Dedifferentiated amniotic fluid mesenchymal stem cell (primary cell): ENCODE results near the gene C10orf90.

Experiments used
- DNase-seq: peaks from one replicate; pipeline ENCODE4 v3.0.0-alpha.2; 2016; ENCODE audit errors: extremely low spot score

The C10orf90 gene

DNA sequence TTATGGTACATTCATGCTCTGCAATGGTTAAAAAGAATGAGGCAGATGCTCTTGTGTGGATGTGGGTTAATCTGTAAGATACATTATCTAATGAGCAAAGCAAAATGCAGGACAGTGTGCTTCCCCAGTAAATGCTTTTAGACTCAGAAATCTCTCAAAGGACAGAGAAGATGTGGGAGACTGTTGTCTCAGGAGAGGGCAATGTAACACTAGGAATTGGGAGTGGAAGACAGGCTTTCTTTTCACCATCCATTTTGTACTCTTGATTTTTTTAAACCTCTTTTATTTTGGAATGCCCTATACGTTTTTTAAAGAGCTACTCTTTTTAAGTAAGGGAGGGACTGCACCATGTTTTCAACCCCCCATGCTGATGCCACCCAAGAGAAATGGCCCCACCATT lies 204.7 kb downstream of the C10orf90 start:
- DNase-seq, result no peak

DNA sequence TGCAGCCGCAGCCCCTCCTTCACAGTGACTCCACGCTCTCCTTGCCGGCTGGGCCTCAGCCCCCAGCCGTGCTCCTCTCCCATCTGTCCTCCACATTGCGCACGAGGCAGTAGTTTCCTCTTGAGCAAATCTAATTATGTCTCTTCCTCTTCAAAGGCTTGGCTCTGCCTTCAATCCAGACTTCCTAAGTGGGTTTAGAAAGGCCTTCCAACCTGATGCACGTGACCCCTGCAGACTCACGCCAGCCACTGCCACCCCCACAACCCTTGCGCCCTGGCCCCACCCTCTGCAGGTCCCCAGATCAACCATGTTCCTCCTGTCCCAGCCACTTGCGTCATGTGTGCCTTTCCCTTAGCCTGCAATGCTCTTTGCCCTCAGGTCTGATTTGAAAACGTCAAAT lies 207.2 kb downstream of the C10orf90 start:
- no peak for DNase-seq

GRCh38 chr10:126461289-126461940 lies 209.1 kb downstream of the C10orf90 start:
- DNase-seq, result no peak

DNA sequence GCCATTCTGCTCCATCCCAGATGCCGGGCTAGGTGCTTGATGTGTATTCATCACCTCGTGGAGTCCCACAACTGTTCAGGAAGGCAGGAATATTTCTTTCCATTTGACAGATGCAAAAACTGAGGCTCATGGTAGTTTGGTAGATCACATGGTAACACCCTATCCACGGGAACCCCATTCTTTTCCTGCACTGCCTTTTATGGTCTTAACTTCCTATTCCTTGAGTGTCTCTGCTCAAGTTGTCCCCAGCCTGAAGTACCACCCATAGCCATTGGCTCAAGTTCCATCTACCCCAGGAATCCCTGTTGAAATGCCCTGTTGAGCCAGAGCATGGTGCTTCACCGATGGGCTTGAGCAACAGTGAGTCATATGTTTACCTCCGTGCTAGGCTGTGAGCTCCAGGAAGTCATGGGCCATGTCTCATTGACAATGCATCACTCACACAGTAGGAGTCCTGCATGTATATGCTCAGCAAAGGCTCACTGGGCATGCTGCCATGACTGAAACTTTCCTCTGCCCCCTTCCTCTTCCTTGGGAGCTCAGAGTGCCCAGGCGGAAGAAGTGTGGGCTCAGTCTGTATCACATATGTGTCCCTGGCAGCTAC lies 210.5 kb downstream of the C10orf90 start:
- DNase-seq, result no peak

- no peak for DNase-seq
Measured at GRCh38 chr10:126459032-126459831, 211.3 kb downstream of the C10orf90 start.

DNA sequence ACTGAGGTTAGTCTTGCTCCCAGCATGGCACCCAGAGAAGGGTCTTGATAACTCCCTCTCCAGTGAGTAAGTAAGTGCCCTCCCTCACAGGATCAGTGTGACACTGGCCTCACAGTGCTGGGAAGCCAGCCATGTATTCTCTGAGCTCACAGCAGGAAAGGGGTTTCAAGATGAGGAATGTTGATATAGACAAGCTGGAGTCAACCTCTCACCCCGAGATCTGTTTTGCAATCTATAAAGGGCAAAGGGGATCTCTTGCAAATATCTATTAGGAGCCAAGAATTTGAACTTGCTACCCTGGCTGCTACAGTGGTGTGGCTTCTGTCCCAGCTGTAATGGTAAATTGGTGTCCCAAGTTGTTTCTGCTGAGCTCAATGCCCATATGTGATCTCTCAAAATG lies 212.0 kb downstream of the C10orf90 start:
- no peak for DNase-seq

GRCh38 chr10:126456632-126457031 lies 213.9 kb downstream of the C10orf90 start:
- DNase-seq, result no peak

DNA sequence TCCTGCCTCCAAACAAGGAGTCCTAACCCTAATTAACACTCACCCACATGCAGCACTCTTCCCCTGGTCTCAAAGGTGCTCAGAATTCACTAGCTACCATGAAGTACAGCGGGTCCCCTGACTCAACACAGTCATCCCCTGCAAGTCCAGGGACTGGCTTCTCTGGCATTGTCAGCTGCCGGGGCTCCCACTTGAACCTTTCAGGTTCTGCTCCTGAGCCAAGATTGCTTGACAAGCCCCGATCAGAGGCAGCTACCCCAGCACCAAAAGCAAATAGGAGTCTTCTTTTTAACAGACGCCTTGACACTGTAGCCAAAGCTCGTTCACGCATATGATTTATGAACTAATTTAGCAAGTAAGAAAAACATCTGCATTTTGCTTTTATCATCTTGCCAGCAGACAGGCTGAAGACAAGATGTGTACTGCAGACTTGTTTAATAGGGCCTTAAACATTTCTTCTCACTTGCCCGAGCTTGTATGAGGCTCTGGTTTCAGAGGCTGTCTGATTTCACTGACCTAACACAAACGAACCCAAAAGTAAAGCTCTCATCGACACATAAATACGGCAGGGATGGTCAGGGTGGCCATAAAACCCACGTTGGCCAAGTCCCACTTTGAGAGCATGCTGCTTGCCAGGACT lies 214.6 kb downstream of the C10orf90 start:
- DNase-seq, result no peak

DNA sequence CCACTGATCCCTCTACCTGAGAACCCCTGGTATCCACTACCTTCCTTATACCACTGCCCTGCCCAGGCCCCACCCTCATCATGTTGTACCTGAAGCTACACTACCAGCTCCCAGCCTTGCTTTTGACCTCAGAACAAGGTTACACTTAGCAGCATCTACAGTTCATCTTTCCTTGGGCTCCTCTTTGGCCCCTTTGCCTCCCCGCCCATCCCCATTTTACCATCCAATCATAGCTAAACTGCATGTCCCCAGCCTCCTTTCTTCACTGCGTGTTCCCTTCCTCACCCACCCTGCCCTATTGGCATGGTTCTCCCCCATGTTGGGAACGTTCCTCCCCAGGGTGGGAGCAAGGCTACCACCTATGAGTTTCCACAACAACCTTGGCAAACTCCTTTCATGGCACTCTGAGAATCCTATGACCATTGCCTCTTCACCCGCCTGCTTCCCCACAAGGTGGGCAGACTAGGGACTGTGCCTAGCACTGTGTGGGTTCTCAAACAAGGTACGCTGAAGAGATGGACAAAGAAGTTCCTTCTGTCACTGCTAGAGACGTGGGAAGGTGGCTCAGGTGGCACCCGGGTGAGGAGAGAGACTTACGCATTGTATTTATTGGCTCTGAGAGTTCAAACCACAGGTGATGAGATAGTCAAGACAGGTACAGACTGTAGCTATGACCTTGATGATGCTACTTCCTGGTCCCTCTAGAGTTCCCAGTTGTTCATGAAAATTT lies 215.3 kb downstream of the C10orf90 start:
- no peak for DNase-seq

DNA sequence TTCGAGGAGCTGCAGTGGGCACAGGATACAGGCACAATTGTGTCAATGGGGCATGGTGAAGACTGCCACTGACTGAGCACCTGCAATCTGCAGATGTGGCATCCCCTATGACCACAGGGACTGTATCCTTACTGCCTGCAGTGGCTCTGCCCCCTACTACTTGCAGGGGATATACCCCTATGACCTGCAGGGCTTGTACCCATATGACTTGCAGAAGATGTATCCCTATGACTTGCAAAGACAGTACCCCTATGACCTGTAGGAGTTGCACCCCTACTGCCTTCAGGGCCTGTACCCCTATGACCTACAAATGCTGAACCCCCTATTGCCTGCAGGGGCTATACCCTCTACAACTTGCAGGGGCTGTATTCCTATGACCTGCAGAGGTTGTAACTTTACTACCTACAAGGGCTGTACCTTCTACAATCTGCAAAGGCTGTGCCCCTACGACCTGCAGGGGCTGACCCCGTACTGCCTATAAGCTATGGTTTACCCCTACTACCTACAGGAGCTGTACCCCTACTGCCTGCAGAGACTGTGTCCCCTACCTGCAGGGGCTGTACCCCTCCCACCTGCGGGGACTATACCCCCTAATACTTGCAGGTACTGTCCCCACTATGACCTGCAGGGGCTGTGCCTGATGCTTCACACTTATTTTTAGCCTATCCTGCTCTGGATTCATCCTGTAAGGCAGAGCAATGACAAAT lies 216.3 kb downstream of the C10orf90 start:
- DNase-seq, result no peak

DNA sequence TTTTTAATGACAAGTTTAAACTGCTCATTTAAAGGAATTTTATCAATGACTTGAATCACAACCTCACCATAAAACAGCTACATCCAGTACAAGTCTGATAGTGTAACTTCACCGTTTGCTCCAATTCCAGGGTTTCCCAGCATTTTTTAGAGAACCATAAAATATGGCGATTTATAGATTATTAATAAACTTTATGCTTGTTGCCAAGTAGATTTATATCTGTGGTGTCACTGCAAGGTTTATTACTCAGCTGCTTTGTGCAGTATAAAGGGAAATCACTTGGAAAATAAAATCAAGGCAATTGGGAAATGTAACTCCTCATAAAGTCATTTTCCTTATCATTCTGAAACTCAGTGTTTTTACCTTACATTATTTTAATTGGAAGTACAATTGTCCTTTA lies 218.2 kb downstream of the C10orf90 start:
- DNase-seq, result no peak

GRCh38 chr10:126448091-126448490 lies 222.4 kb downstream of the C10orf90 start:
- DNase-seq, result peak; percentile 26

DNA sequence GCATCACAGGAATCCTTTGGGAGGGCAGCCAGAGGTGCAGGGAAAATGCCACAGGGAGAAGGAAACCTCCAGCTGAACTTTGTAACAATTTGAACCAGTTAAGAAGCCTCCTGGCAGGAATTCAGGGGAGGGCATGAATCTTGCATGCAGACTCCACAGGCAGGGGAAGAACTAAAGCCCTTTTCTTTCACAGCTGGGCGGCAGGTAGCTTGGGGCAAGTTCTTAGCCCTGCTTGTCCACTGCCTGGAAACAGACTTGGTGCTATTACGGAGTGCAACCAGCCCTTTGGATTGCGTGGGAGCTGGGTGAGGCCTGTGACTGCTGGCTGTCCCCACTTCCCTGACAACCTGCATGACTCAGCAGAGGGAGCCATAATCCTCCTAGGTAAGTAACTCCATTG lies 230.6 kb downstream of the C10orf90 start:
- no peak for DNase-seq

DNA sequence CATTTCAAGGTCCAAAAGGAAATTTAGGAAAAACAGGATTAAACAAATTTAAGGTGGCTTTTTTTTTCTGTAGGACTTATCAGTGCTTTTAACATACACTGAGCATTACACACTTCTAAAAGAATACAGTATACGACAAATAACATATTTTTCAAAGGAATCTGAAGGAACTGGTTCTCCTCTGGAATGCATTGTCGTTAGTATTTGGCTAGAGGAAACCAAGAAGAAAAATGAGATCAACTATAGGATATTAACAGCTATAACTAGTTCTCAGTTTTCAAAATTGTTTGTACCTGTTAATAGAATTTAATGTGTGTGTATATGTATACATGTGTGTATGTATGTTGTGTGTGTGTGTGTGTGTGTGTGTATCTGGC lies 232.1 kb downstream of the C10orf90 start:
- no peak for DNase-seq

GRCh38 chr10:126437635-126438406 lies 232.7 kb downstream of the C10orf90 start:
- no peak for DNase-seq

- no peak for DNase-seq
Measured at GRCh38 chr10:126434235-126434634, 236.3 kb downstream of the C10orf90 start.

GRCh38 chr10:126433351-126433750 lies 237.1 kb downstream of the C10orf90 start:
- no peak for DNase-seq

DNA sequence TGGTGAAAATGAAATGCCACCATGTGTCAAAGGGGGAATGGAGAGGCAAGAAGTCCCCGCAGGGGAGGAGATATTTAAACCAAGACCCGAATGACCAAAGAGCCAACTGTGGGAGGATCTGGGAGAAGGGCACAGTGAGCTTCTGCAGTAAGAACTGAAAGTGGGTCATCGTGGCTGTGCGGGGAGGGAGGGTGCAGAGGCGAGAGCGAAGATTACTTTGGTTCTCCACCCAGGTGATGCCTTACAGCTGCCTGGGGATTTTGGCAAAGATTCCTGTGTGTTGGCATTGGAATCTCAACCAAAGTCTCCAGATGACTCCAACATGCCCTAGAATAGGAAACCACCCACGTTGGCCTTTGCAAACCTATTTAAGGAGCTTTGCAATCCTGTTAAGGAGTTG lies 238.0 kb downstream of the C10orf90 start:
- DNase-seq, result no peak

GRCh38 chr10:126431816-126432215 lies 238.7 kb downstream of the C10orf90 start:
- no peak for DNase-seq

GRCh38 chr10:126430512-126430911 lies 240.0 kb downstream of the C10orf90 start:
- no peak for DNase-seq
